Thyroid gland (tissue), 4 donors: ENCODE measurements around the gene KDR.

Experiments
- CTCF ChIP-seq, 6 experiments: fragments of 200-600 bp in 3 of 6; fragments of 450-650 bp in 3 of 6; sonication (generic) in 3 of 6; IDR thresholded peaks; one replicate each; pipeline ENCODE4 v1.5.1; 2016 to 2019; ENCODE audit warnings: antibody characterized with exemption in 6 of 6, mild to moderate bottlenecking in 2 of 6, inconsistent platforms in 1 of 6, moderate library complexity in 1 of 6
- POLR2A ChIP-seq, 2 donors: fragments of 450-650 bp; IDR thresholded peaks; one replicate each; pipeline ENCODE4 v1.6.1; 2017; ENCODE audit warnings: antibody characterized with exemption in 2 of 2, mild to moderate bottlenecking in 2 of 2, moderate library complexity in 1 of 2

GRCh38 chr4:55159851-55160250 lies 34.5 kb upstream of the KDR start:
- TF ChIP-seq CTCF (IDR thresholded peaks at IDR 0.05) (no peak), POLR2A (IDR thresholded peaks at IDR 0.05) (no peak)
